Tongue (tissue), 2 donors: ENCODE data around the gene FAM72C. TPM values are rescaled to one million over a fixed set of nuclear protein-coding genes. Genes with fewer than 3 reads are reported as not detected.

Experiments
- small RNA-seq: library from RNA; depleted of rRNA; stranded (forward); fragments of <200 nt; gene quantifications from one replicate; pipeline ENCODE3, GENCODE V24; 2014; ENCODE audit warnings: low replicate concordance
- total RNA-seq: library from RNA; depleted of rRNA; stranded (reverse); fragments of >200 nt; gene quantifications from one replicate; pipeline ENCODE4 v1.2.3, GENCODE V29; 2014

Gene FAM72C
- total RNA-seq, 1 donor from 2014 or later = 0.51 TPM

Small RNAs within 50 kb of the gene (small RNA-seq; reads per million reads assigned to genes)
- gene HIST2H3PS2 = not detected
